ENCODE results near the gene SLC34A1.

DNA sequence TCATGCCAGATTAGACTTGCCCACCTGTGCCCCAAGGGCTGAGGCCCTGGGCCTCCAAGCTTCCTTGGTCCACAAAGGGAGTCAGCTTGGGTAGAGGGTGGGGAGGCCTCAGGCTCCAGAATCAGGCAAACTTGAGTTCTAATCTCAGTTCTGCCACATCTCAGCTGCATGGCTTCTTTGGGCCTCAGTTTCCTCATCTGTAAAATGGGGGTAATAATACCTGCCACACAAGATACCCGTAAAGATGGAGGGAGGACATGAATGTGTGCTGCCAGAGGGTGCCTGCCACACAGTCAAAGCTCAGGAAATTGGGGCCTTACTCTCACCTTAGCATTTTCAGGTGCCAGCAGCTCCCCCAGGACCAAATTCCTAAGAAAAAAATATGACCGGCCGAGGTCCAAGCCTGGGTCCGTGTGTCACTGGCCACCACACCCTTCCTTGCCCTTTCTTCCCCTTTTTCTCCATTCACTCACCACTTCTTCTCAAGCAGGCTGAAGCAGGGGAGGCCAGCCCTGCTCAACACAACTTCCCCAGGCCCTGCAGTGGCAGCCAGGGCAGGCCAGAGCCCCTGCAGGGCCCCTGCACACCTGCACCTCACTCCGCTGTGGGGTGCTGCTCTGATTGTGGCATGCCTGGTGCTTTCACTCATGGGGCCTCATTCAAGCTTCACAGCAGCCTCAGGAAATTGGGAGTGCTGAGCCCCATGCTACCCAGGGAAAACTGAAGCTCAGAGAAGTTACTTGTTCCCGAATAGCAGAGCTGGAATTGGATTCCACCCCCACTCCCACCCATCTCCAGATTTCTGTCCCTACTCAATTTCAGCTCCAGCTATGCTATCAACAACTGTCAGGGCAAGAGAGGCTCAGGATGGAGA lies 22.6 kb upstream of the SLC34A1 start:
- TF ChIP-seq, protein P1, sequence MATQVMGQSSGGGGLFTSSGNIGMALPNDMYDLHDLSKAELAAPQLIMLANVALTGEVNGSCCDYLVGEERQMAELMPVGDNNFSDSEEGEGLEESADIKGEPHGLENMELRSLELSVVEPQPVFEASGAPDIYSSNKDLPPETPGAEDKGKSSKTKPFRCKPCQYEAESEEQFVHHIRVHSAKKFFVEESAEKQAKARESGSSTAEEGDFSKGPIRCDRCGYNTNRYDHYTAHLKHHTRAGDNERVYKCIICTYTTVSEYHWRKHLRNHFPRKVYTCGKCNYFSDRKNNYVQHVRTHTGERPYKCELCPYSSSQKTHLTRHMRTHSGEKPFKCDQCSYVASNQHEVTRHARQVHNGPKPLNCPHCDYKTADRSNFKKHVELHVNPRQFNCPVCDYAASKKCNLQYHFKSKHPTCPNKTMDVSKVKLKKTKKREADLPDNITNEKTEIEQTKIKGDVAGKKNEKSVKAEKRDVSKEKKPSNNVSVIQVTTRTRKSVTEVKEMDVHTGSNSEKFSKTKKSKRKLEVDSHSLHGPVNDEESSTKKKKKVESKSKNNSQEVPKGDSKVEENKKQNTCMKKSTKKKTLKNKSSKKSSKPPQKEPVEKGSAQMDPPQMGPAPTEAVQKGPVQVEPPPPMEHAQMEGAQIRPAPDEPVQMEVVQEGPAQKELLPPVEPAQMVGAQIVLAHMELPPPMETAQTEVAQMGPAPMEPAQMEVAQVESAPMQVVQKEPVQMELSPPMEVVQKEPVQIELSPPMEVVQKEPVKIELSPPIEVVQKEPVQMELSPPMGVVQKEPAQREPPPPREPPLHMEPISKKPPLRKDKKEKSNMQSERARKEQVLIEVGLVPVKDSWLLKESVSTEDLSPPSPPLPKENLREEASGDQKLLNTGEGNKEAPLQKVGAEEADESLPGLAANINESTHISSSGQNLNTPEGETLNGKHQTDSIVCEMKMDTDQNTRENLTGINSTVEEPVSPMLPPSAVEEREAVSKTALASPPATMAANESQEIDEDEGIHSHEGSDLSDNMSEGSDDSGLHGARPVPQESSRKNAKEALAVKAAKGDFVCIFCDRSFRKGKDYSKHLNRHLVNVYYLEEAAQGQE (IDR thresholded peaks at IDR 0.05; ENCODE audit: unreplicated experiment), result no peak
- TF ChIP-seq, protein P2, sequence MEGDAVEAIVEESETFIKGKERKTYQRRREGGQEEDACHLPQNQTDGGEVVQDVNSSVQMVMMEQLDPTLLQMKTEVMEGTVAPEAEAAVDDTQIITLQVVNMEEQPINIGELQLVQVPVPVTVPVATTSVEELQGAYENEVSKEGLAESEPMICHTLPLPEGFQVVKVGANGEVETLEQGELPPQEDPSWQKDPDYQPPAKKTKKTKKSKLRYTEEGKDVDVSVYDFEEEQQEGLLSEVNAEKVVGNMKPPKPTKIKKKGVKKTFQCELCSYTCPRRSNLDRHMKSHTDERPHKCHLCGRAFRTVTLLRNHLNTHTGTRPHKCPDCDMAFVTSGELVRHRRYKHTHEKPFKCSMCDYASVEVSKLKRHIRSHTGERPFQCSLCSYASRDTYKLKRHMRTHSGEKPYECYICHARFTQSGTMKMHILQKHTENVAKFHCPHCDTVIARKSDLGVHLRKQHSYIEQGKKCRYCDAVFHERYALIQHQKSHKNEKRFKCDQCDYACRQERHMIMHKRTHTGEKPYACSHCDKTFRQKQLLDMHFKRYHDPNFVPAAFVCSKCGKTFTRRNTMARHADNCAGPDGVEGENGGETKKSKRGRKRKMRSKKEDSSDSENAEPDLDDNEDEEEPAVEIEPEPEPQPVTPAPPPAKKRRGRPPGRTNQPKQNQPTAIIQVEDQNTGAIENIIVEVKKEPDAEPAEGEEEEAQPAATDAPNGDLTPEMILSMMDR (conservative IDR thresholded peaks at IDR 0.05; ENCODE audit: low read depth in 2 of 2), result no peak
- no peak for TF ChIP-seq JUNB (IDR thresholded peaks at IDR 0.05; ENCODE audit: unreplicated experiment)
- TF ChIP-seq EZH2 (IDR thresholded peaks at IDR 0.05; ENCODE audit: low read depth, unreplicated experiment), result no peak
- TF ChIP-seq, protein P3, sequence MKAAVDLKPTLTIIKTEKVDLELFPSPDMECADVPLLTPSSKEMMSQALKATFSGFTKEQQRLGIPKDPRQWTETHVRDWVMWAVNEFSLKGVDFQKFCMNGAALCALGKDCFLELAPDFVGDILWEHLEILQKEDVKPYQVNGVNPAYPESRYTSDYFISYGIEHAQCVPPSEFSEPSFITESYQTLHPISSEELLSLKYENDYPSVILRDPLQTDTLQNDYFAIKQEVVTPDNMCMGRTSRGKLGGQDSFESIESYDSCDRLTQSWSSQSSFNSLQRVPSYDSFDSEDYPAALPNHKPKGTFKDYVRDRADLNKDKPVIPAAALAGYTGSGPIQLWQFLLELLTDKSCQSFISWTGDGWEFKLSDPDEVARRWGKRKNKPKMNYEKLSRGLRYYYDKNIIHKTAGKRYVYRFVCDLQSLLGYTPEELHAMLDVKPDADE (IDR thresholded peaks at IDR 0.05), result no peak
- no peak for TF ChIP-seq ZNF114 (CRISPR knock-in tag; IDR thresholded peaks at IDR 0.05)
- no peak for TF ChIP-seq POLR2AphosphoS5 (IDR thresholded peaks at IDR 0.05; ENCODE audit: low read depth)
- no peak for TF ChIP-seq NANOG (IDR thresholded peaks at IDR 0.05; ENCODE audit: borderline replicate concordance)
- TF ChIP-seq EZH2phosphoT487 (IDR thresholded peaks at IDR 0.05; ENCODE audit: unreplicated experiment), result no peak
- TF ChIP-seq, protein P4, sequence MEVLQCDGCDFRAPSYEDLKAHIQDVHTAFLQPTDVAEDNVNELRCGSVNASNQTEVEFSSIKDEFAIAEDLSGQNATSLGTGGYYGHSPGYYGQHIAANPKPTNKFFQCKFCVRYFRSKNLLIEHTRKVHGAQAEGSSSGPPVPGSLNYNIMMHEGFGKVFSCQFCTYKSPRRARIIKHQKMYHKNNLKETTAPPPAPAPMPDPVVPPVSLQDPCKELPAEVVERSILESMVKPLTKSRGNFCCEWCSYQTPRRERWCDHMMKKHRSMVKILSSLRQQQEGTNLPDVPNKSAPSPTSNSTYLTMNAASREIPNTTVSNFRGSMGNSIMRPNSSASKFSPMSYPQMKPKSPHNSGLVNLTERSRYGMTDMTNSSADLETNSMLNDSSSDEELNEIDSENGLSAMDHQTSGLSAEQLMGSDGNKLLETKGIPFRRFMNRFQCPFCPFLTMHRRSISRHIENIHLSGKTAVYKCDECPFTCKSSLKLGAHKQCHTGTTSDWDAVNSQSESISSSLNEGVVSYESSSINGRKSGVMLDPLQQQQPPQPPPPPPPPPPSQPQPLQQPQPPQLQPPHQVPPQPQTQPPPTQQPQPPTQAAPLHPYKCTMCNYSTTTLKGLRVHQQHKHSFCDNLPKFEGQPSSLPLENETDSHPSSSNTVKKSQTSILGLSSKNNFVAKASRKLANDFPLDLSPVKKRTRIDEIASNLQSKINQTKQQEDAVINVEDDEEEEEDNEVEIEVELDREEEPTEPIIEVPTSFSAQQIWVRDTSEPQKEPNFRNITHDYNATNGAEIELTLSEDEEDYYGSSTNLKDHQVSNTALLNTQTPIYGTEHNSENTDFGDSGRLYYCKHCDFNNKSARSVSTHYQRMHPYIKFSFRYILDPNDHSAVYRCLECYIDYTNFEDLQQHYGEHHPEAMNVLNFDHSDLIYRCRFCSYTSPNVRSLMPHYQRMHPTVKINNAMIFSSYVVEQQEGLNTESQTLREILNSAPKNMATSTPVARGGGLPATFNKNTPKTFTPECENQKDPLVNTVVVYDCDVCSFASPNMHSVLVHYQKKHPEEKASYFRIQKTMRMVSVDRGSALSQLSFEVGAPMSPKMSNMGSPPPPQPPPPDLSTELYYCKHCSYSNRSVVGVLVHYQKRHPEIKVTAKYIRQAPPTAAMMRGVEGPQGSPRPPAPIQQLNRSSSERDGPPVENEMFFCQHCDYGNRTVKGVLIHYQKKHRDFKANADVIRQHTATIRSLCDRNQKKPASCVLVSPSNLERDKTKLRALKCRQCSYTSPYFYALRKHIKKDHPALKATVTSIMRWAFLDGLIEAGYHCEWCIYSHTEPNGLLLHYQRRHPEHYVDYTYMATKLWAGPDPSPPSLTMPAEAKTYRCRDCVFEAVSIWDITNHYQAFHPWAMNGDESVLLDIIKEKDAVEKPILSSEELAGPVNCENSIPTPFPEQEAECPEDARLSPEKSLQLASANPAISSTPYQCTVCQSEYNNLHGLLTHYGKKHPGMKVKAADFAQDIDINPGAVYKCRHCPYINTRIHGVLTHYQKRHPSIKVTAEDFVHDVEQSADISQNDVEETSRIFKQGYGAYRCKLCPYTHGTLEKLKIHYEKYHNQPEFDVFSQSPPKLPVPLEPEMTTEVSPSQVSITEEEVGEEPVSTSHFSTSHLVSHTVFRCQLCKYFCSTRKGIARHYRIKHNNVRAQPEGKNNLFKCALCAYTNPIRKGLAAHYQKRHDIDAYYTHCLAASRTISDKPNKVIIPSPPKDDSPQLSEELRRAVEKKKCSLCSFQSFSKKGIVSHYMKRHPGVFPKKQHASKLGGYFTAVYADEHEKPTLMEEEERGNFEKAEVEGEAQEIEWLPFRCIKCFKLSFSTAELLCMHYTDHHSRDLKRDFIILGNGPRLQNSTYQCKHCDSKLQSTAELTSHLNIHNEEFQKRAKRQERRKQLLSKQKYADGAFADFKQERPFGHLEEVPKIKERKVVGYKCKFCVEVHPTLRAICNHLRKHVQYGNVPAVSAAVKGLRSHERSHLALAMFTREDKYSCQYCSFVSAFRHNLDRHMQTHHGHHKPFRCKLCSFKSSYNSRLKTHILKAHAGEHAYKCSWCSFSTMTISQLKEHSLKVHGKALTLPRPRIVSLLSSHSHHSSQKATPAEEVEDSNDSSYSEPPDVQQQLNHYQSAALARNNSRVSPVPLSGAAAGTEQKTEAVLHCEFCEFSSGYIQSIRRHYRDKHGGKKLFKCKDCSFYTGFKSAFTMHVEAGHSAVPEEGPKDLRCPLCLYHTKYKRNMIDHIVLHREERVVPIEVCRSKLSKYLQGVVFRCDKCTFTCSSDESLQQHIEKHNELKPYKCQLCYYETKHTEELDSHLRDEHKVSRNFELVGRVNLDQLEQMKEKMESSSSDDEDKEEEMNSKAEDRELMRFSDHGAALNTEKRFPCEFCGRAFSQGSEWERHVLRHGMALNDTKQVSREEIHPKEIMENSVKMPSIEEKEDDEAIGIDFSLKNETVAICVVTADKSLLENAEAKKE (CRISPR knock-in tag; IDR thresholded peaks at IDR 0.05), result no peak
- TF ChIP-seq ZNF331 (CRISPR knock-in tag; IDR thresholded peaks at IDR 0.05; ENCODE audit: low read depth), result no peak

Data from GM23338 (cell line).